Measurements from ENCODE around the gene PPP1CC. TPM values are rescaled to one million over a fixed set of nuclear protein-coding genes. Genes with fewer than 3 reads are reported as not detected.

The PPP1CC gene
- total RNA-seq, 1 donor from 2014 or later: 90.6 TPM

DNA sequence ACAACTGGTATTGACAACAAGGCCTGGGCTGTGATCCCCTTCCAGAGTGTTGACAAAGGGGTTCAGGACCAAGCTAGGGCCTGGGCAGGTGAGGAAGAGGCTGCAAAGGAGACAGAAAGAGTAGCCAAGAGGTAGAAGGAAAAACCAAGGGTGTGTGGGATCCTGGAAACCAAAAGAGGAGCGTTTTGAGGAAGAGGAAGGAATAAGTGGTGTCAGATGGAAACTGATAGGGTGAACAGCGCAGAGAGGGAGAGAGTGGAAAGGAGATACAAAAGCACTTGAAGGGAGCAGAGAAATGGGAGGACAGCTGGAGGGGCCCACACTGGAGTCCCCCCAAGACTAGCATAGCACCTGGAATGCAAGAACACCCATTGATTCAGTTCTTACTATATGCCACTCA lies 45.5 kb downstream of the PPP1CC start:
- no peak overlapping the region for H3K27ac ChIP-seq
- H3K9me3 ChIP-seq: no peaks in the 10 kb centered on the region
- H3K4me3 ChIP-seq: no peak overlapping the region
- no peaks in the 10 kb centered on the region for H3K36me3 ChIP-seq
- ATAC-seq (no peak), DNase-seq (no peak)
- H3K27me3 ChIP-seq: no peaks in the 10 kb centered on the region
- intact Hi-C loops (cut with DNase I): no loop called here
- peaks cover 9% of the 10 kb centered on the region for H3K4me1 ChIP-seq
- TF ChIP-seq, protein P1, sequence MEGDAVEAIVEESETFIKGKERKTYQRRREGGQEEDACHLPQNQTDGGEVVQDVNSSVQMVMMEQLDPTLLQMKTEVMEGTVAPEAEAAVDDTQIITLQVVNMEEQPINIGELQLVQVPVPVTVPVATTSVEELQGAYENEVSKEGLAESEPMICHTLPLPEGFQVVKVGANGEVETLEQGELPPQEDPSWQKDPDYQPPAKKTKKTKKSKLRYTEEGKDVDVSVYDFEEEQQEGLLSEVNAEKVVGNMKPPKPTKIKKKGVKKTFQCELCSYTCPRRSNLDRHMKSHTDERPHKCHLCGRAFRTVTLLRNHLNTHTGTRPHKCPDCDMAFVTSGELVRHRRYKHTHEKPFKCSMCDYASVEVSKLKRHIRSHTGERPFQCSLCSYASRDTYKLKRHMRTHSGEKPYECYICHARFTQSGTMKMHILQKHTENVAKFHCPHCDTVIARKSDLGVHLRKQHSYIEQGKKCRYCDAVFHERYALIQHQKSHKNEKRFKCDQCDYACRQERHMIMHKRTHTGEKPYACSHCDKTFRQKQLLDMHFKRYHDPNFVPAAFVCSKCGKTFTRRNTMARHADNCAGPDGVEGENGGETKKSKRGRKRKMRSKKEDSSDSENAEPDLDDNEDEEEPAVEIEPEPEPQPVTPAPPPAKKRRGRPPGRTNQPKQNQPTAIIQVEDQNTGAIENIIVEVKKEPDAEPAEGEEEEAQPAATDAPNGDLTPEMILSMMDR (IDR thresholded peaks at IDR 0.05): no peak

DNA sequence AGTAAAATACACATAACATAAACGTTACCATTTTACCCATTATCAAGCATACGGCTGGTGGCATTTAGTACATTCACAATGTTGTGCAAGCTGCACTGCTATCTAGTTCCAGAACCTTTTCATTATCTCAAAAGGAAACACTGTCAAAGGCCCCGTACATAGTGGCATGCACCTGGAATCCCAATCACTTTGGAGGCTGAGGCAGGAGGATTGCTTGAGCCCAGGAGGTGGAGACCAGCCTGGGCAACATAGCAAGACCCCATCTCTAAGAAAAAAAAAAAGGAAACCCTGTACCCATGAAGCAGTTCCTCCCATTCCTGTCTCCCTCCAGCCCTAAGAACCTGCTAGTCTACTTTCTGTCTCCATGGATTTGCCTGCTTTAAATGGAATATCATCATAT lies 46.4 kb downstream of the PPP1CC start:
- Histone ChIP-seq H3K9me3 (no peaks in the 10 kb centered on the region), H3K27ac (no peak overlapping the region), H3K4me3 (no peak overlapping the region), H3K27me3 (no peaks in the 10 kb centered on the region), H3K4me1 (peaks cover 9% of the 10 kb centered on the region), H3K36me3 (no peaks in the 10 kb centered on the region)
- ATAC-seq: no peak
- no peak for DNase-seq
- TF ChIP-seq, protein P1 (IDR thresholded peaks at IDR 0.05): no peak
- intact Hi-C loops (cut with DNase I): no loop called here

DNA sequence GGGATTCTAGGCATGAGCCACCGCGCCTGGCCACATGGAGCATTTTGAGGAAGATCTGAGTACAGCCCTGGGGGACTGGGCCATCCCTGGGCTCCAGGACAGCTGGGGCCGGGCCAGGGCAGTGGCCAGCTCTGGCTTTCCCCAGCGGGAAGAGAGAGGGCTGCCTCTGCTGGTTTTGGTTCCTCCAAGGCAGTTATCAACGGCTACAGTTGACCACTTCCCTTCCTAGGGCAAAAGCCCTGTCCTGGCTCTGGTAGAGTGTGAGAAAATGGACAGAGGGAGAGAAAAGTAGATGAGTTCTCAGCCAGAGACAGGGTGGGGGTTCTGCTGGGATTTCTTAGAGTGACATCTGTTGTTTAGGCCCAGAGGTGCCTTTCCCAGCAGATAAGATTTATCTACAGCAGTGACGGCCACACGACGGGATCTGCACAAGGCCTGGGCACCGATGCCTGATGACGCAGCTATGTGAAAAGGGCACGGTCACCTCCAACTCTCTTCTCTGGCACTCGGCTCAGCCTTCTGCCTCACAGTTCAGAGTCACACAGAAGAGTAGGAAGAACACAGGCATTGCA lies 48.3 kb downstream of the PPP1CC start:
- ATAC-seq: peak; percentile 64
- TF ChIP-seq, protein P1 (IDR thresholded peaks at IDR 0.05): no peak
- no peaks in the 10 kb centered on the region for H3K27me3 ChIP-seq
- peak; percentile 75 for DNase-seq
- no peak overlapping the region for H3K4me3 ChIP-seq
- no peaks in the 10 kb centered on the region for H3K9me3 ChIP-seq
- no peaks in the 10 kb centered on the region for H3K36me3 ChIP-seq
- H3K27ac ChIP-seq: peak overlapping the region; percentile 56
- intact Hi-C loops (cut with DNase I): no loop called here
- H3K4me1 ChIP-seq: peaks cover 17% of the 10 kb centered on the region

DNA sequence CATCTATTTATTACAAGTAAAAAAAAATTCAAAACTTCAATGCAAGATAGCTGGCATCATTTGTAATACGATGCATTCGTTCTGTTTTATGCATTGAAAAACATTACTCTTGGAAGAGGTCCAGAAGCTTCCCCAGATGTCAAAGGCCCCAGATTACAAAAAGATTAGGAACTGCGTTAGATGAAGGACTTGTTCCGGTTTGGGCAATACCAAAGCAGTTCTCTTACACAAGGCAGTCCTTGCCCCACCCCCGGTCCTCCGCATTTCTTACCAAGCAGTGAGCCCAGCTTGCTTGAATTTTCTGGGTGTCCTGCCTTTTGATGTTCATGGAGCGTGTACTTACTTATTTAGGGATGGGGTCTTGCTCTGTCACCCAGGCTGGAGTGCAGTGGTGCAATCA lies 49.0 kb downstream of the PPP1CC start:
- H3K4me1 ChIP-seq: peaks cover 17% of the 10 kb centered on the region
- intact Hi-C loops (cut with DNase I): no loop called here
- H3K27ac ChIP-seq: peak overlapping the region; percentile 56
- no peaks in the 10 kb centered on the region for H3K36me3 ChIP-seq
- ATAC-seq (peak; percentile 12), DNase-seq (peak; percentile 77)
- H3K4me3 ChIP-seq: no peak overlapping the region
- TF ChIP-seq, protein P1 (IDR thresholded peaks at IDR 0.05): no peak
- H3K27me3 ChIP-seq: no peaks in the 10 kb centered on the region
- H3K9me3 ChIP-seq: no peaks in the 10 kb centered on the region

DNA sequence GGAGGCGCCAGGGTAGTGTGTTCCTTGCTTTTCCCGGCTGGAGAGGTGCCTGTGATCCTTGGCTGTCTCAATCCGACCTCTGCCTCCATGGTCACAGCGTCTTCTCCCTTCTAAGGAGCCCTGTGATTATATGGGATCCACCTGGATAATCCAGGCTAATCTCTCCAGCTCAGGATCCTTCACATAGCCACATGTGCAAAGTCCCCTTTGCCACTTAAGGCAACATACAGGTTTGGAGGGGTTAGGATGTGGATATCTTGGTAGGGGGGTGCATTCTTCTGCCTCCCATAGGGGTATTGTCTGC lies 52.6 kb downstream of the PPP1CC start:
- ATAC-seq: no peak
- no peak for DNase-seq
- H3K9me3 ChIP-seq: no peaks in the 10 kb centered on the region
- no peaks in the 10 kb centered on the region for H3K36me3 ChIP-seq
- no peak overlapping the region for H3K4me3 ChIP-seq
- intact Hi-C loops (cut with DNase I): no loop called here
- peak overlapping the region; percentile 71 for H3K27ac ChIP-seq
- H3K4me1 ChIP-seq: peaks cover 17% of the 10 kb centered on the region
- TF ChIP-seq, protein P1 (IDR thresholded peaks at IDR 0.05): no peak
- no peaks in the 10 kb centered on the region for H3K27me3 ChIP-seq
